GM23338 (cell line): ENCODE measurements around the gene MAPK11. TPM values are rescaled to one million over a fixed set of nuclear protein-coding genes. Genes with fewer than 3 reads are reported as not detected.
A peak's percentile ranks its signal among the peaks of the same experiment; 100 is the strongest.

Source experiments
- ATAC-seq: fragments of 200-7000 bp; cut with Tn5 transposase; 3 replicates; pipeline ENCODE4 v1.9.1; 2020
- DNase-seq: peaks from one replicate; pipeline ENCODE4 v3.0.0-alpha.2; 2015; ENCODE audit warnings: low spot score
- H2AFZ ChIP-seq: fragments of 200-600 bp; sonication (generic); 2 replicates; pipeline ENCODE4 v1.8.0; 2016; ENCODE audit warnings: antibody characterized with exemption, mild to moderate bottlenecking, moderate library complexity
- H3F3A ChIP-seq: fragments of 200-600 bp; sonication (generic); replicated peaks from 2 replicates; pipeline ENCODE4 v1.8.0; 2017; ENCODE audit warnings: antibody characterized with exemption, mixed run types, low read depth
- H3K27ac ChIP-seq: fragments of 200-600 bp; sonication (generic); 2 replicates; pipeline ENCODE4 v1.6.1; 2016; ENCODE audit warnings: low read depth
- H3K27me3 ChIP-seq: fragments of 200-600 bp; sonication (generic); 2 replicates; pipeline ENCODE4 v1.8.0; 2016; ENCODE audit warnings: mild to moderate bottlenecking, mixed run types, moderate library complexity; ENCODE audit not compliant: insufficient read depth
- H3K36me3 ChIP-seq: fragments of 200-600 bp; sonication (generic); 2 replicates; pipeline ENCODE4 v1.8.0; 2016; ENCODE audit warnings: mild to moderate bottlenecking; ENCODE audit not compliant: insufficient read depth
- H3K4me1 ChIP-seq: fragments of 200-600 bp; sonication (generic); 2 replicates; pipeline ENCODE4 v1.8.0; 2016; ENCODE audit warnings: mild to moderate bottlenecking, moderate library complexity; ENCODE audit not compliant: insufficient read depth
- H3K4me2 ChIP-seq: fragments of 200-600 bp; sonication (generic); 2 replicates; pipeline ENCODE4 v1.7.1; 2017; ENCODE audit warnings: mixed run types
- H3K4me3 ChIP-seq: fragments of 200-600 bp; sonication (generic); 2 replicates; pipeline ENCODE4 v1.6.1; 2016; ENCODE audit warnings: mixed run types
- H3K79me2 ChIP-seq: fragments of 200-600 bp; sonication (generic); replicated peaks from 2 replicates; pipeline ENCODE4 v1.8.0; 2017; ENCODE audit warnings: mild to moderate bottlenecking; ENCODE audit not compliant: insufficient read depth
- H3K9me2 ChIP-seq: fragments of 200-600 bp; sonication (generic); 2 replicates; pipeline ENCODE4 v1.8.0; 2017; ENCODE audit not compliant: insufficient read depth
- H4K20me1 ChIP-seq: fragments of 200-600 bp; sonication (generic); replicated peaks from 2 replicates; pipeline ENCODE4 v1.8.0; 2017; ENCODE audit warnings: mild to moderate bottlenecking; ENCODE audit not compliant: insufficient read depth
- H3K27ac Mint-ChIP-seq: 2 replicates; pipeline ENCODE4 v1.8.0; 2020; ENCODE audit warnings: inconsistent platforms, mild to moderate bottlenecking, moderate library complexity, mixed read lengths
- H3K27me3 Mint-ChIP-seq: 3 replicates; pipeline ENCODE4 v1.8.0; 2022; ENCODE audit warnings: low read depth, mild to moderate bottlenecking, moderate library complexity, mixed read lengths, inconsistent platforms; ENCODE audit not compliant: insufficient read depth, poor library complexity
- H3K36me3 Mint-ChIP-seq: 3 replicates; pipeline ENCODE4 v1.8.0; 2021; ENCODE audit warnings: low read depth, mild to moderate bottlenecking, inconsistent platforms, moderate library complexity, mixed read lengths
- H3K4me1 Mint-ChIP-seq: 3 replicates; pipeline ENCODE4 v1.8.0; 2020; ENCODE audit warnings: mild to moderate bottlenecking, inconsistent platforms, mixed read lengths
- H3K4me3 Mint-ChIP-seq: 3 replicates; pipeline ENCODE4 v1.8.0; 2021; ENCODE audit warnings: moderate library complexity, mild to moderate bottlenecking, inconsistent platforms, mixed read lengths
- H3K9me3 Mint-ChIP-seq: 3 replicates; pipeline ENCODE4 v1.8.0; 2020; ENCODE audit warnings: moderate library complexity, mild to moderate bottlenecking, inconsistent platforms, mixed read lengths
- NANOG ChIP-seq: IDR thresholded peaks from 2 replicates; pipeline ENCODE4 v1.6.1; 2016; ENCODE audit warnings: antibody characterized with exemption, borderline replicate concordance
- ZNF462 ChIP-seq: fragments of 250-450 bp; sonication (Bioruptor Pico); IDR thresholded peaks from 2 replicates; pipeline ENCODE4 v1.5.0; 2020; ENCODE audit warnings: mild to moderate bottlenecking, moderate library complexity
- polyA plus RNA-seq: library from polyadenylated mRNA; unstranded; fragments of >200 nt; fragmentation: Nextera tagmentation; extraction: Ambion mirVana; gene quantifications from 2 replicates; pipeline ENCODE4 v1.2.1, GENCODE V29; 2016
- total RNA-seq: library from RNA; depleted of rRNA; stranded (reverse); fragments of >200 nt; shearing (Covaris generic); gene quantifications from 2 replicates; pipeline ENCODE4 v1.2.3, GENCODE V29; 2014
- TF ChIP-seq, protein P1 (sequence below), 2 experiments: fragments of 200-600 bp in 1 of 2; sonication (generic) in 1 of 2; conservative IDR thresholded peaks; 2 replicates each; pipeline versions ENCODE4 v1.5.1 to v1.6.1; 2016 to 2017; ENCODE audit warnings: antibody characterized with exemption in 2 of 2, low read depth in 2 of 2, mild to moderate bottlenecking in 2 of 2, moderate library complexity in 1 of 2

The MAPK11 gene
- total and polyA plus RNA-seq, 2 experiments from 2014 or later: 0.34 to 1.9 TPM

- TF ChIP-seq ZNF462 (CRISPR knock-in tag) (no peak), NANOG (no peak)
Observed at GRCh38 chr22:50243685-50244419, 26.3 kb downstream of the MAPK11 start (continued).

GRCh38 chr22:50242406-50242949 lies 27.7 kb downstream of the MAPK11 start:
- H3K36me3 ChIP-seq: no peaks in the 10 kb centered on the region
- H3K27ac Mint-ChIP-seq: no peak overlapping the region
- H3K9me2 ChIP-seq: no peaks in the 10 kb centered on the region
- no peak overlapping the region for H3K27ac ChIP-seq
- peak overlapping the region; percentile 92 for H3K4me3 Mint-ChIP-seq
- peaks cover 11% of the 10 kb centered on the region; the same call in 2 of the 3 replicates for H3K36me3 Mint-ChIP-seq
- no peaks in the 10 kb centered on the region for H3K27me3 ChIP-seq
- TF ChIP-seq, protein P1, sequence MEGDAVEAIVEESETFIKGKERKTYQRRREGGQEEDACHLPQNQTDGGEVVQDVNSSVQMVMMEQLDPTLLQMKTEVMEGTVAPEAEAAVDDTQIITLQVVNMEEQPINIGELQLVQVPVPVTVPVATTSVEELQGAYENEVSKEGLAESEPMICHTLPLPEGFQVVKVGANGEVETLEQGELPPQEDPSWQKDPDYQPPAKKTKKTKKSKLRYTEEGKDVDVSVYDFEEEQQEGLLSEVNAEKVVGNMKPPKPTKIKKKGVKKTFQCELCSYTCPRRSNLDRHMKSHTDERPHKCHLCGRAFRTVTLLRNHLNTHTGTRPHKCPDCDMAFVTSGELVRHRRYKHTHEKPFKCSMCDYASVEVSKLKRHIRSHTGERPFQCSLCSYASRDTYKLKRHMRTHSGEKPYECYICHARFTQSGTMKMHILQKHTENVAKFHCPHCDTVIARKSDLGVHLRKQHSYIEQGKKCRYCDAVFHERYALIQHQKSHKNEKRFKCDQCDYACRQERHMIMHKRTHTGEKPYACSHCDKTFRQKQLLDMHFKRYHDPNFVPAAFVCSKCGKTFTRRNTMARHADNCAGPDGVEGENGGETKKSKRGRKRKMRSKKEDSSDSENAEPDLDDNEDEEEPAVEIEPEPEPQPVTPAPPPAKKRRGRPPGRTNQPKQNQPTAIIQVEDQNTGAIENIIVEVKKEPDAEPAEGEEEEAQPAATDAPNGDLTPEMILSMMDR (conservative IDR thresholded peaks at IDR 0.05; ENCODE audit: low read depth in 2 of 2): no peak
- H3K27me3 Mint-ChIP-seq: peaks cover 8% of the 10 kb centered on the region
- peak overlapping the region; percentile 97; the same call in 1 of the 2 replicates for H3K4me2 ChIP-seq
- H3K4me1 Mint-ChIP-seq: peaks cover 18% of the 10 kb centered on the region; the same call in 2 of the 3 replicates
- peaks cover 12% of the 10 kb centered on the region for H3K4me1 ChIP-seq
- H3K9me3 Mint-ChIP-seq: no peaks in the 10 kb centered on the region
- H3K4me3 ChIP-seq: peak overlapping the region; percentile 99
- ATAC-seq (no peak), DNase-seq (no peak)
- no peak overlapping the region for H2AFZ ChIP-seq
- peaks cover 4% of the 10 kb centered on the region; the same call in 1 of the 2 replicates for H3F3A ChIP-seq
- H4K20me1 ChIP-seq: peaks cover 6% of the 10 kb centered on the region; the same call in 1 of the 2 replicates
- peaks cover 40% of the 10 kb centered on the region for H3K79me2 ChIP-seq
